ENCODE measurements around the gene UBL7.

GRCh38 chr15:74421302-74422245, 39.4 kb downstream of the UBL7 start:
- TF ChIP-seq CTCF (IDR thresholded peaks at IDR 0.05) (no peak), POLR2A (IDR thresholded peaks at IDR 0.05) (no peak)
